Caki2 (cell line): ENCODE results near the gene TIMM8B. TPM values are rescaled to one million over a fixed set of nuclear protein-coding genes. Genes with fewer than 3 reads are reported as not detected.
"Not testable (repeated sequence)": the region's sequence is repeated elsewhere in the genome, so short reads cannot be mapped to it uniquely, and the experiment has no call there.

ENCODE experiments used
- DNase-seq: peaks from one replicate; pipeline ENCODE4 v3.0.0-alpha.2; 2015; ENCODE audit warnings: low read depth
- in situ Hi-C: cut with HindIII; loops from 2 replicates; pipeline ENCODE4 v1.10.0; 2016; ENCODE audit warnings: low sequenced_read_pairs, low pct_unique_long_range_greater_than_20kb, mixed read lengths
- total RNA-seq: library from RNA; depleted of rRNA; stranded (reverse); fragments of >200 nt; shearing (Covaris generic); gene quantifications from 2 replicates; pipeline ENCODE4 v1.2.3, GENCODE V29; 2014; ENCODE audit warnings: low replicate concordance

The TIMM8B gene
- total RNA-seq, 1 experiment from 2014 or later, result 33.6 TPM

- in situ Hi-C loops, DNase-seq: not testable (repeated sequence)
These were observed 8.7 kb upstream of the TIMM8B start for GRCh38 chr11:112095302-112095701.

GRCh38 chr11:112087212-112087611 lies 656 bp upstream of the TIMM8B start:
- in situ Hi-C loops, result no loop called here
- no peak for DNase-seq

GRCh38 chr11:112085822-112086421 lies 634 bp downstream of the TIMM8B start:
- in situ Hi-C loops, result no loop called here
- peak; percentile 13 for DNase-seq

- no peak for DNase-seq
- in situ Hi-C loops, result no loop called here
These were observed 3.8 kb downstream of the TIMM8B start for GRCh38 chr11:112082729-112083128.

- in situ Hi-C loops, result no loop called here
- peak; percentile 84 for DNase-seq
These were observed 12.4 kb downstream of the TIMM8B start, which contains the start of the genes NKAPD1 and PIH1D2 for GRCh38 chr11:112073941-112074811. Gene NKAPD1 (plus strand): TSS chr11:112074299. CDS start chr11:112075575, 1,276 bp downstream. Gene PIH1D2 (minus strand): TSS chr11:112074017. CDS start chr11:112073174, 843 bp downstream.

GRCh38 chr11:112062923-112063322 lies 23.6 kb downstream of the TIMM8B start:
- DNase-seq, result no peak
- in situ Hi-C loops, result no loop called here

- no peak for DNase-seq
- in situ Hi-C loops, result no loop called here
These were observed 28.5 kb downstream of the TIMM8B start for GRCh38 chr11:112058103-112058502.

GRCh38 chr11:112057170-112057569 lies 29.4 kb downstream of the TIMM8B start:
- in situ Hi-C loops, result no loop called here
- DNase-seq, result no peak

- in situ Hi-C loops, result no loop called here
- DNase-seq, result no peak
These were observed 34.8 kb downstream of the TIMM8B start for GRCh38 chr11:112051768-112052167.

GRCh38 chr11:112050721-112051120 lies 35.8 kb downstream of the TIMM8B start:
- in situ Hi-C loops, result no loop called here

GRCh38 chr11:112049777-112050176 lies 36.8 kb downstream of the TIMM8B start:
- in situ Hi-C loops, result no loop called here

More at GRCh38 chr11:112050721-112051120, 35.8 kb downstream of the TIMM8B start:
- DNase-seq, result no peak

GRCh38 chr11:112048256-112048655 lies 38.3 kb downstream of the TIMM8B start:
- in situ Hi-C loops, DNase-seq: not testable (repeated sequence)

More at GRCh38 chr11:112049777-112050176, 36.8 kb downstream of the TIMM8B start:
- DNase-seq, result no peak

- DNase-seq, in situ Hi-C loops: not testable (repeated sequence)
These were observed 39.9 kb downstream of the TIMM8B start for GRCh38 chr11:112046647-112047046.

- in situ Hi-C loops, result no loop called here
- DNase-seq, result peak; percentile 83
These were observed 41.6 kb downstream of the TIMM8B start for GRCh38 chr11:112044961-112045360.

GRCh38 chr11:112042961-112043304 lies 43.6 kb downstream of the TIMM8B start:
- DNase-seq, result no peak
- in situ Hi-C loops, result no loop called here

GRCh38 chr11:112042161-112042960 lies 44.2 kb downstream of the TIMM8B start:
- in situ Hi-C loops, result no loop called here
- peak; percentile 48 for DNase-seq

- no peak for DNase-seq
- in situ Hi-C loops, result no loop called here
These were observed 49.0 kb downstream of the TIMM8B start for GRCh38 chr11:112037527-112037926.
